Esophagus squamous epithelium (tissue), 4 donors: ENCODE measurements around the gene DLGAP1.

Experiments used
- POLR2A ChIP-seq, 4 donors: fragments of 450-650 bp; IDR thresholded peaks; one replicate each; pipeline ENCODE4 v1.6.1; 2017; ENCODE audit warnings: antibody characterized with exemption in 4 of 4, mild to moderate bottlenecking in 4 of 4, moderate library complexity in 3 of 4
- TF ChIP-seq, protein P1 (sequence below), 6 experiments: fragments of 450-650 bp in 4 of 6; fragments of 200-600 bp in 2 of 6; sonication (generic) in 2 of 6; IDR thresholded peaks; one replicate each; pipeline ENCODE4 v1.5.1; 2016 to 2019; ENCODE audit warnings: antibody characterized with exemption in 6 of 6, mild to moderate bottlenecking in 4 of 6, moderate library complexity in 4 of 6

DNA sequence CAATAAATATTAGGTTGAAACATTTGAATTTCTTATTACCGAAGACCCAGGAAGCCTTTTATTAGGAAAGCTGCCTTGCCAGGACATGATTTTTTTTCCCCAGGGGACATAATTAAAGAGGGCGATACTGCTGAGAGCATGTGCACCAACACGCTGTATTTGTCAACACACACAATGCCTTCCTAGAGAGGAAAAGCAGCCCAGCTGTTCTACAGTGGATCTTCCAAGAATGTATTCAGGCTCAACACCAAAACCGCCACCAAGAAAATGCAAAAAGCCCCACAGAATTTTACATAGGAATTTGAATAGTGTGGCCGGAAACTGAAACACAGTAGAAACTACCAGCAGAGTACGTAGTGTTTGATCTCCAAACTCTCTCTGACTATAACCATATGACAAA lies 320.4 kb downstream of the DLGAP1 start:
- TF ChIP-seq, protein P1, sequence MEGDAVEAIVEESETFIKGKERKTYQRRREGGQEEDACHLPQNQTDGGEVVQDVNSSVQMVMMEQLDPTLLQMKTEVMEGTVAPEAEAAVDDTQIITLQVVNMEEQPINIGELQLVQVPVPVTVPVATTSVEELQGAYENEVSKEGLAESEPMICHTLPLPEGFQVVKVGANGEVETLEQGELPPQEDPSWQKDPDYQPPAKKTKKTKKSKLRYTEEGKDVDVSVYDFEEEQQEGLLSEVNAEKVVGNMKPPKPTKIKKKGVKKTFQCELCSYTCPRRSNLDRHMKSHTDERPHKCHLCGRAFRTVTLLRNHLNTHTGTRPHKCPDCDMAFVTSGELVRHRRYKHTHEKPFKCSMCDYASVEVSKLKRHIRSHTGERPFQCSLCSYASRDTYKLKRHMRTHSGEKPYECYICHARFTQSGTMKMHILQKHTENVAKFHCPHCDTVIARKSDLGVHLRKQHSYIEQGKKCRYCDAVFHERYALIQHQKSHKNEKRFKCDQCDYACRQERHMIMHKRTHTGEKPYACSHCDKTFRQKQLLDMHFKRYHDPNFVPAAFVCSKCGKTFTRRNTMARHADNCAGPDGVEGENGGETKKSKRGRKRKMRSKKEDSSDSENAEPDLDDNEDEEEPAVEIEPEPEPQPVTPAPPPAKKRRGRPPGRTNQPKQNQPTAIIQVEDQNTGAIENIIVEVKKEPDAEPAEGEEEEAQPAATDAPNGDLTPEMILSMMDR (IDR thresholded peaks at IDR 0.05), result no peak
- TF ChIP-seq POLR2A (IDR thresholded peaks at IDR 0.05), result no peak
